ENCODE measurements around the gene PLD6. TPM values are rescaled to one million over a fixed set of nuclear protein-coding genes. Genes with fewer than 3 reads are reported as not detected.
"Not testable (repeated sequence)": the region's sequence is repeated elsewhere in the genome, so short reads cannot be mapped to it uniquely, and the experiment has no call there.

PLD6 gene
- total and polyA plus RNA-seq, 2 experiments from 2014 or later: 0.65 to 1.0 TPM

DNA sequence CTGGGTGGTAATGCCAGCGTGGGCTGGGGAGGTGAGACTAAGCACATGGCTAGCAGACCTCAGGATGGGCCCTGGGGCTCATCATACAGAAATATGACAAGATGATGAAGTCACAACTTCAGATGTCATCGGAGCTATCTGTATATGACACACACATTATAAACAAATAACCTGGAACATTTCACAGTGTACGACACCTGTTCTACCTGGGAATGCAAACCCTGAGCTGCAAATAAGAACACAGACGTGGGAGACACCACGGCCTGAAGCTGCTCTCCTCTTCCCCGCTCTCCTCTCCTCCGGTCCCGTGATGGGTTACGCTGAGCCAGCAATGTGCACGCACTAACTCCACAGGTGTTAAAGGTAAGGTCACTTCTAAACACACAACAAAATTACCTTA, 4.9 kb downstream of the PLD6 start:
- 0 out of 2 replicates have a peak, but pooled peaks cover 6% of the 10 kb centered on the region for H3K4me1 ChIP-seq (ENCODE audit: insufficient read depth)
- no peaks in the 10 kb centered on the region for H3K36me3 ChIP-seq (ENCODE audit: low read depth)
- H3K27ac ChIP-seq: no peak overlapping the region
- DNase-seq: no peak
- H3K9ac ChIP-seq: no peak overlapping the region
- 83% methylated on average over 10 of the region's 10 CpGs for WGBS, 2 experiments (ENCODE audit: low coverage in 1 of 2, low lambda C conversion rate in 2 of 2, missing lambda C conversion rate in 2 of 2)
- no peaks in the 10 kb centered on the region for H4K20me1 ChIP-seq (ENCODE audit: insufficient read depth)
- H3F3A ChIP-seq (ENCODE audit: insufficient read depth): peaks cover 8% of the 10 kb centered on the region; the same call in 1 of the 2 replicates
- H3K27me3 ChIP-seq (replicated peaks; ENCODE audit: insufficient read depth): no peaks in the 10 kb centered on the region
- no peaks in the 10 kb centered on the region for H3K79me2 ChIP-seq (ENCODE audit: insufficient read depth)
- H3K4me3 ChIP-seq: no peak overlapping the region
- in situ Hi-C loops (cut with MboI): no loop called here
- TF ChIP-seq EZH2phosphoT487 (IDR thresholded peaks at IDR 0.05; ENCODE audit: insufficient read depth, low read depth) (no peak), EZH2 (IDR thresholded peaks at IDR 0.05; ENCODE audit: insufficient read depth, poor library complexity, severe bottlenecking) (no peak)
- H3K9me2 ChIP-seq (ENCODE audit: insufficient read depth): no peaks in the 10 kb centered on the region
- H3K9me3 ChIP-seq (ENCODE audit: low read depth): no peaks in the 10 kb centered on the region
- H3K4me2 ChIP-seq (ENCODE audit: unreplicated experiment): no peak overlapping the region
- H2AFZ ChIP-seq: no peak overlapping the region

DNA sequence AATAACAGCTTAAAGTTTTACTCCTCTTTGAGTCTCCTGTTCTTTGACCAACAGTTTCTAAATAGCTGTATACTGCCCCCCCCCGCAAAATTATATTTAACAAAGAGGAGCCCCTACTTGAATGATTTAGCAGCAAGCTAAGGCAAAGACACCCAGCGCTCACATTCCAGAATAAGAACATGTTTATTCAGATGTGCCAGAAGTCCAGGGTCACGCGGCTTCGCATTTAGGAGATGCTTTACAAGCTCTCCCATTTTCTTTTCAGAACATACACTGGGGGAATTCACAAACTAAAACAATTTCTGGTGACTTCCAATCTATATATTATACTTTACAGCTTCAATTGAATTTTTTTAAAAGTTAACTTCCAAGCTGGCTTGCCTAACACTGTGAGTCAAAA, 5.3 kb downstream of the PLD6 start:
- no peaks in the 10 kb centered on the region for H3K36me3 ChIP-seq (ENCODE audit: low read depth)
- no peaks in the 10 kb centered on the region for H3K27me3 ChIP-seq (replicated peaks; ENCODE audit: insufficient read depth)
- 0 out of 2 replicates have a peak, but pooled peaks cover 6% of the 10 kb centered on the region for H3K4me1 ChIP-seq (ENCODE audit: insufficient read depth)
- no peak for DNase-seq
- H3K79me2 ChIP-seq (ENCODE audit: insufficient read depth): no peaks in the 10 kb centered on the region
- no peaks in the 10 kb centered on the region for H3K9me3 ChIP-seq (ENCODE audit: low read depth)
- no peaks in the 10 kb centered on the region for H3K9me2 ChIP-seq (ENCODE audit: insufficient read depth)
- no peak overlapping the region for H3K4me3 ChIP-seq
- in situ Hi-C loops (cut with MboI): no loop called here
- H3K4me2 ChIP-seq (ENCODE audit: unreplicated experiment): no peak overlapping the region
- WGBS, 2 experiments (ENCODE audit: low coverage in 1 of 2, low lambda C conversion rate in 2 of 2, missing lambda C conversion rate in 2 of 2): 84 to 92% methylated on average over 5 of the region's 5 CpGs
- H3K9ac ChIP-seq: no peak overlapping the region
- no peak overlapping the region for H2AFZ ChIP-seq
- H4K20me1 ChIP-seq (ENCODE audit: insufficient read depth): no peaks in the 10 kb centered on the region
- no peak overlapping the region for H3K27ac ChIP-seq
- H3F3A ChIP-seq (ENCODE audit: insufficient read depth): peaks cover 12% of the 10 kb centered on the region
- TF ChIP-seq EZH2phosphoT487 (IDR thresholded peaks at IDR 0.05; ENCODE audit: insufficient read depth, low read depth) (no peak), EZH2 (IDR thresholded peaks at IDR 0.05; ENCODE audit: insufficient read depth, poor library complexity, severe bottlenecking) (no peak)

DNA sequence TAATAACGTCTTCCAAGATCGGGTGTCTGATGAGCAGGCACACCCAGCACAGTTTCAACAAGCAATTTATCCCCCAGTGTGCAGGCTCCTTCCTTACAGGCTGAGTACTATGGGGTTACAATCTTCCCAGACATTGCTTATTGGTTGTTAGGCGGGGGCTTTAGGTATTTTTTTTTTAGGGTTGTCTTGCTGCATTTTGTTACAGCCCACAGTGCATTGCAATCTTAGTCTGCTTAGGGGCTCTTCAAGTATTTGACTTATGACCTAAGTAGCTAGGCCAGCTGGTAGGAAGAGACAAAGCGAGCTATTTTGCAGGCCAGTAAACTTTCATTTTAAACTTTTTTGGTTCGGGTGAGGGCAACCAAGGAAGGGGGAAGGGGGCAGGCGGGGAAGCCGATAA, 5.8 kb downstream of the PLD6 start:
- Histone ChIP-seq H4K20me1 (ENCODE audit: insufficient read depth) (no peaks in the 10 kb centered on the region), H3K36me3 (ENCODE audit: low read depth) (no peaks in the 10 kb centered on the region), H3K4me3 (no peak overlapping the region), H2AFZ (no peak overlapping the region), H3K9ac (no peak overlapping the region), H3F3A (ENCODE audit: insufficient read depth) (peaks cover 17% of the 10 kb centered on the region), H3K9me2 (ENCODE audit: insufficient read depth) (no peaks in the 10 kb centered on the region), H3K4me2 (ENCODE audit: unreplicated experiment) (no peak overlapping the region), H3K27ac (no peak overlapping the region), H3K9me3 (ENCODE audit: low read depth) (no peaks in the 10 kb centered on the region), H3K4me1 (ENCODE audit: insufficient read depth) (0 out of 2 replicates have a peak, but pooled peaks cover 6% of the 10 kb centered on the region), H3K79me2 (ENCODE audit: insufficient read depth) (no peaks in the 10 kb centered on the region), H3K27me3 (replicated peaks; ENCODE audit: insufficient read depth) (no peaks in the 10 kb centered on the region)
- TF ChIP-seq EZH2phosphoT487 (IDR thresholded peaks at IDR 0.05; ENCODE audit: insufficient read depth, low read depth) (no peak), EZH2 (IDR thresholded peaks at IDR 0.05; ENCODE audit: insufficient read depth, poor library complexity, severe bottlenecking) (no peak)
- DNase-seq: no peak
- in situ Hi-C loops (cut with MboI): no loop called here
- WGBS, 2 experiments (ENCODE audit: low coverage in 1 of 2, low lambda C conversion rate in 2 of 2, missing lambda C conversion rate in 2 of 2): 67 to 69% methylated on average over 7 of the region's 7 CpGs

GRCh38 chr17:17198281-17198680, 7.9 kb downstream of the PLD6 start:
- H3K36me3 ChIP-seq (ENCODE audit: low read depth): no peaks in the 10 kb centered on the region
- in situ Hi-C loops (cut with MboI): no loop called here
- no peak overlapping the region for H3K27ac ChIP-seq
- H3K9ac ChIP-seq: no peak overlapping the region
- H3F3A ChIP-seq (ENCODE audit: insufficient read depth): peaks cover 26% of the 10 kb centered on the region
- H3K4me1 ChIP-seq (ENCODE audit: insufficient read depth): no peaks in the 10 kb centered on the region
- no peaks in the 10 kb centered on the region for H3K9me2 ChIP-seq (ENCODE audit: insufficient read depth)
- TF ChIP-seq EZH2 (IDR thresholded peaks at IDR 0.05; ENCODE audit: insufficient read depth, poor library complexity, severe bottlenecking) (no peak), EZH2phosphoT487 (IDR thresholded peaks at IDR 0.05; ENCODE audit: insufficient read depth, low read depth) (no peak)
- H3K27me3 ChIP-seq (replicated peaks; ENCODE audit: insufficient read depth): no peaks in the 10 kb centered on the region
- peak; percentile 26 for DNase-seq
- H3K79me2 ChIP-seq (ENCODE audit: insufficient read depth): no peaks in the 10 kb centered on the region
- 100% methylated on average over 1 of the region's 1 CpG for WGBS, 2 experiments (ENCODE audit: low coverage in 1 of 2, low lambda C conversion rate in 2 of 2, missing lambda C conversion rate in 2 of 2)
- H3K9me3 ChIP-seq (ENCODE audit: low read depth): no peaks in the 10 kb centered on the region
- H2AFZ ChIP-seq: no peak overlapping the region
- H3K4me3 ChIP-seq: no peak overlapping the region
- no peak overlapping the region for H3K4me2 ChIP-seq (ENCODE audit: unreplicated experiment)
- H4K20me1 ChIP-seq (ENCODE audit: insufficient read depth): no peaks in the 10 kb centered on the region

DNA sequence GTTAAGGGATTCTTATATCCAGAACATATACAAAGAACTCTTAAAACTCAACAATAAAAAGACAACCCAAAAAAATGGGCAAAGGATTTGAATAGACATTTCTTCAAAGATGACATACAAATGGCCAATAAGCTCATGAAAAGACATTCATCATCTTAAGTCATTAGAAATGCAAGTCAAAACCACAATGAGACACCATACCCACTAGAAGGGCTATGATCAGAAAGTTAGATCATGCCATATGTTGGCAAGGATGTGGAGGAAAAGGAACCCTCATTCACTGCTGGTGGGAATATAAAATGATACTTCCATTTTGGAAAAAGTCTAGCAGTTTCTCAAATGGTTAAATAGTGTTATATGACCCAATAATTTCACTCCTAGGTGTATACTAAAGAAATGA, 9.4 kb downstream of the PLD6 start:
- DNase-seq: peak; percentile 27
- Histone ChIP-seq H3K9me3 (ENCODE audit: low read depth) (no peaks in the 10 kb centered on the region), H3K9me2 (ENCODE audit: insufficient read depth) (no peaks in the 10 kb centered on the region), H3K27ac (no peak overlapping the region), H3K79me2 (ENCODE audit: insufficient read depth) (no peaks in the 10 kb centered on the region), H3K9ac (no peak overlapping the region), H3K27me3 (replicated peaks; ENCODE audit: insufficient read depth) (no peaks in the 10 kb centered on the region), H3K36me3 (ENCODE audit: low read depth) (no peaks in the 10 kb centered on the region), H2AFZ (no peak overlapping the region), H3K4me2 (ENCODE audit: unreplicated experiment) (no peak overlapping the region), H3F3A (ENCODE audit: insufficient read depth) (peaks cover 29% of the 10 kb centered on the region), H4K20me1 (ENCODE audit: insufficient read depth) (no peaks in the 10 kb centered on the region), H3K4me3 (no peak overlapping the region), H3K4me1 (ENCODE audit: insufficient read depth) (peaks cover 4% of the 10 kb centered on the region)
- TF ChIP-seq EZH2 (IDR thresholded peaks at IDR 0.05; ENCODE audit: insufficient read depth, poor library complexity, severe bottlenecking) (no peak), EZH2phosphoT487 (IDR thresholded peaks at IDR 0.05; ENCODE audit: insufficient read depth, low read depth) (no peak)
- in situ Hi-C loops (cut with MboI): no loop called here

DNA sequence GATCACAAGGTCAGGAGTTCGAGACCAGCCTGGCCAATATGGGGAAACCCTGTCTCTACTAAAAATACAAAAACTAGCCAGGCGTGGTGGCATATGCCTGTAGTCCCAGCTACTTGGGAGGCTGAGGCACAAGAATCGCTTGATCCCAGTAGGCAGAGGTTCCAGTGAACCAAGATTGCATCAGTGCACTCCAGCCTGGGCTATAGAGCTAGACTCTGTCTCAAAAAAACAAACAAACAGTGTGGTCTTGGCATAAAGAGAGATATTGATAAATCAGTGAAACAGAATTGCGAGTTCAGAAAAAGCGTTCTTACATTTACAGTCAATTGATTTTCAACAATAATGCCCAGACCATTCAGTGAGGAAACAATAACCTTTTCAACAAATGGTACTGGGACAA, 10.7 kb downstream of the PLD6 start:
- Histone ChIP-seq H3F3A (ENCODE audit: insufficient read depth) (peaks cover 41% of the 10 kb centered on the region), H3K4me1 (ENCODE audit: insufficient read depth) (peaks cover 17% of the 10 kb centered on the region)
- H4K20me1 ChIP-seq (ENCODE audit: insufficient read depth); H3K9me3 ChIP-seq (ENCODE audit: low read depth); H3K4me2 ChIP-seq (ENCODE audit: unreplicated experiment); DNase-seq; H3K36me3 ChIP-seq (ENCODE audit: low read depth); H3K27me3 ChIP-seq (replicated peaks; ENCODE audit: insufficient read depth); H3K4me3 ChIP-seq; H3K27ac ChIP-seq; H3K79me2 ChIP-seq (ENCODE audit: insufficient read depth); H3K9me2 ChIP-seq (ENCODE audit: insufficient read depth); H3K9ac ChIP-seq; in situ Hi-C loops (cut with MboI); H2AFZ ChIP-seq: not testable (repeated sequence)
- 89 to 91% methylated on average over 5 of the region's 5 CpGs for WGBS, 2 experiments (ENCODE audit: low coverage in 1 of 2, low lambda C conversion rate in 2 of 2, missing lambda C conversion rate in 2 of 2)
